ENCODE data around the gene VWA5B2.

VWA5B2 gene

DNA sequence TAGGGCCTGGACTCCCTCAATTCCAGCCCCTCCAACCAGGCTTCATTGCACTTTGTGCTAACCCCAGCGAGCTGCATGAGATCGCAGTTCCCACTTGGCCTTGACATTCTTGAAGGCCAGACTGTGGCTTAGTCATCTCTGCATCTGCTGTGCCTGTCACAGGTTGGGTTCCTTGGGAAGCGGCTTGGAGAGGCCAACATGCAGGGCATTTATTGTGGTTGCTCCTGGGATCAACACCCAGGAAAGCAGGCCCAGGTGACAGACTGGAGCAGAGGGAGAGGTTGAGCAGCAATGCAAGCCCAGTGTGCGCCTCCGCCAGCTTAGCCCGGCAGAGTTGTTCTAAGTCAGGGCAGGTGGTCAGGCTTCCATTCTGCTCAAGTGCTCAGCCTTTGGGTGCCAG, 32.8 kb upstream of the VWA5B2 start:
- TF ChIP-seq, protein P1, sequence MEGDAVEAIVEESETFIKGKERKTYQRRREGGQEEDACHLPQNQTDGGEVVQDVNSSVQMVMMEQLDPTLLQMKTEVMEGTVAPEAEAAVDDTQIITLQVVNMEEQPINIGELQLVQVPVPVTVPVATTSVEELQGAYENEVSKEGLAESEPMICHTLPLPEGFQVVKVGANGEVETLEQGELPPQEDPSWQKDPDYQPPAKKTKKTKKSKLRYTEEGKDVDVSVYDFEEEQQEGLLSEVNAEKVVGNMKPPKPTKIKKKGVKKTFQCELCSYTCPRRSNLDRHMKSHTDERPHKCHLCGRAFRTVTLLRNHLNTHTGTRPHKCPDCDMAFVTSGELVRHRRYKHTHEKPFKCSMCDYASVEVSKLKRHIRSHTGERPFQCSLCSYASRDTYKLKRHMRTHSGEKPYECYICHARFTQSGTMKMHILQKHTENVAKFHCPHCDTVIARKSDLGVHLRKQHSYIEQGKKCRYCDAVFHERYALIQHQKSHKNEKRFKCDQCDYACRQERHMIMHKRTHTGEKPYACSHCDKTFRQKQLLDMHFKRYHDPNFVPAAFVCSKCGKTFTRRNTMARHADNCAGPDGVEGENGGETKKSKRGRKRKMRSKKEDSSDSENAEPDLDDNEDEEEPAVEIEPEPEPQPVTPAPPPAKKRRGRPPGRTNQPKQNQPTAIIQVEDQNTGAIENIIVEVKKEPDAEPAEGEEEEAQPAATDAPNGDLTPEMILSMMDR (IDR thresholded peaks at IDR 0.05; ENCODE audit: extremely low read depth, insufficient read depth, missing control alignments), result no peak
- in situ Hi-C loops (cut with MboI; ENCODE audit: low pct_unique_long_range_greater_than_20kb, low sequenced_read_pairs, unreplicated experiment), result no loop called here
- DNase-seq (ENCODE audit: low spot score), result no peak

DNA sequence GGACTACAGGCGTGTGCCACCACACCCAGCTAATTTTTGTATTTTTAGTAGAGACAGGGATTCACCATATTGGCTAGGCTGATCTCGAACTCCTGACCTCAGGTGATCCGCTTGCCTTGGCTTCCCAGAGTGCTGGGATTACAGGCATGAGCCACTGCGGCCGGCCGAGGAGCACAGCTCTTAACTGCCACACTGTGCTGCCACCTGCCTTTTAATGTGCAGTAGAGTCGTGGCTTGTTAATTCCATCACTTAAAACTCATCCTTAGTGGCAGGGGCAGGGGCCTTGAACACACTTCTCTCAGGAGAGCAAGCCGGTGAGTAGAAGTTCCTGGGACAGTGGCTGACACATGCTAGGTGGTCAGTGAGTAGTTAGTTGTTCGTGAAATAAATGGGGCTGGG, 30.9 kb upstream of the VWA5B2 start:
- no peak for DNase-seq (ENCODE audit: low spot score)
- TF ChIP-seq, protein P1 (IDR thresholded peaks at IDR 0.05; ENCODE audit: extremely low read depth, insufficient read depth, missing control alignments), result no peak
- in situ Hi-C loops (cut with MboI; ENCODE audit: low pct_unique_long_range_greater_than_20kb, low sequenced_read_pairs, unreplicated experiment), result no loop called here

DNA sequence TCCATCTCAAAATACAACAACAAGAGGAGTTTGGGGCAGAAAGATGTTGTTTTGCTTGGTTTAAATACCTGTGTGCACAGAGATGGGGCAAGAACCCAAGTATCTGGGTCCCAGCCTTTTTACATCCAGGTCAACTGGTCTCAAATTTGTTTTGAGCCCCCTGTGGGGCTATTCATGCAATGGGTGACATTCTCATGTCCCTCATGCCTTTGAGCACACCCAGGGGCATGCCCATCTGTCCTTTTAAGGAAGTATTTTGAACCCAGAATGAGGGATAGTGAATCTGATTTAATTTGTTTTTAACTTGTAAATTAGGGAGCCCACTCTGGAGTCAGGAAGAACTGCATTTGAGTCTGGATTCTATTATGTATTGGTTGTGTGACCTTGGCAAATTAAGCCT, 28.6 kb upstream of the VWA5B2 start:
- TF ChIP-seq, protein P1 (IDR thresholded peaks at IDR 0.05; ENCODE audit: extremely low read depth, insufficient read depth, missing control alignments), result no peak
- no peak for DNase-seq (ENCODE audit: low spot score)
- in situ Hi-C loops (cut with MboI; ENCODE audit: low pct_unique_long_range_greater_than_20kb, low sequenced_read_pairs, unreplicated experiment), result no loop called here

DNA sequence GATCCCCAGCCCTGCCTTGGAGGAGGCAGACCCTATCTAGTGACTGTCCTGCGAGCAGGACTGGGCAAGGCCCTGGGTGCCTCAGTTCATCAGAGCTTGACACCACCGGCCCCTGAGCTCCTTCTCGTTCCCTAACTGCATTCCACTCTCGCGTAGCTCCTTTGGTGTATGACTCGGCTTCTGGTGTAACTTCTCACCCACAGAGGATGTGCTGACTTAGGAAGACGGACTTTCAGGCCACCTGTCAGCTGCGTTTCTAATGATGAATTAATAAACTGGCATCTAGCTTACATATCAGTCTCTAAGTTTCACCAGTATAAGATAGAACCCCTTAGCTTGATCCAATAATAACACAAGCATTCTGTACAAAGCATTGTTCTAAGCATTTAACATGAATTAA, 25.9 kb upstream of the VWA5B2 start:
- in situ Hi-C loops (cut with MboI; ENCODE audit: low pct_unique_long_range_greater_than_20kb, low sequenced_read_pairs, unreplicated experiment), result no loop called here
- DNase-seq (ENCODE audit: low spot score), result no peak
- TF ChIP-seq, protein P1 (IDR thresholded peaks at IDR 0.05; ENCODE audit: extremely low read depth, insufficient read depth, missing control alignments), result no peak

DNA sequence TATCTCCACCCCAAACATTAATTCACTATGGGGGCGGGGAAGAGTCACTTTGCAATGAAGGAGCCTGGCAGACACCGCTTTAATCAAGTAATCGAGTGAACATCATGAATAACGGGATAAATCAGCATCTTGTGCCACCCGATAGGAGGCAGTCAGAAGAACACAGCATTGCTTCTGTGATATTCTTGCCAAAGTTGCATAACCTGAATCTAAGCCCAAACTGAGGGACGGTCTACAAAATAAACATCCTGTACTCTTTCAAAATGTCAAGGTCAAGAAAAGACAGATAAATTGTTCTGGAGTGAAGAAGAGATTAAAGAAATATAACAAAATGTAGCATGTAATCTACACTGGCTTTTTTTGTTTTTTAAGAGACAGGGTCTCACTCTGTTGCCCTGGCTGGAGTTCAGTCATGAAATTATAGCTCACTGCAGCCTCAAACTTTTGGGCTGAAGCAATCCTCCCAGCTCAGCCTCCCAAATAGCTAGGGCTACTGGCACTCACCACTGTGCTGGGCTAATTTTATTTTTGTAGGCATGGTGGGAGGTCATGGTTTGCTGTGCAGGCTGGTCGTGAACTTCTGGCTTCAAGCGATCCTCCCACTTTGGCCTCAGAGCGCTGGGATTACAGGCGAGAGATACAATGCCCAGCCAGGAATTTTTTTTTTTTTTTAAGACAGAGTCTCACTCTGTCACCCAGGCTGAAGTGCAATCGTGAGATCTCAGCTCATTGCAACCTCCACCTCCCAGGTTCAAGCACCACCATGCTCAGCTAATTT, 20.1 kb upstream of the VWA5B2 start:
- in situ Hi-C loops (cut with MboI; ENCODE audit: low pct_unique_long_range_greater_than_20kb, low sequenced_read_pairs, unreplicated experiment), result no loop called here
- TF ChIP-seq, protein P1 (IDR thresholded peaks at IDR 0.05; ENCODE audit: extremely low read depth, insufficient read depth, missing control alignments), result no peak
- DNase-seq (ENCODE audit: low spot score), result no peak

DNA sequence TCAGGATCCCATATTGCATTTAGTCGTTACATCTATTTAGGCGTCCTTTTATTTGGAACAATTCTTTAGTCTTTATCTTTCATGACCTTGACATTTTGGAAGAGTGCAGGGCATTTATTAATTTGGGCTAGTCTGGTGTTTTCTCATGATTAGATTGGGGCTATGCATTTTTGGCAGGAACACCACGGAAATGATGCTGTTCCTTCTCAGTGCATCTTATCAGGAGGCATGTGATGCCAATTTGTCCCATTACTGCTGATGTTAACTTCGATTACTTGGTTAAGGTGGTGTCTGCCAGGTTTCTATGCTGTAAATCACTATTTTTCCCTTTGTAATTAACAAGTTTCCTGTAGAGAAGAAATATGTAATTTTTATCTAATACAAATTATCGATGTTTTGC, 18.1 kb upstream of the VWA5B2 start:
- TF ChIP-seq, protein P1 (IDR thresholded peaks at IDR 0.05; ENCODE audit: extremely low read depth, insufficient read depth, missing control alignments), result no peak
- DNase-seq (ENCODE audit: low spot score), result no peak
- in situ Hi-C loops (cut with MboI; ENCODE audit: low pct_unique_long_range_greater_than_20kb, low sequenced_read_pairs, unreplicated experiment), result no loop called here
